HEK293 (cell line): Measurements from ENCODE around the gene CA11.

Source experiments
- CTCF ChIA-PET: fragments of 350-600 bp; formaldehyde crosslinking; extraction: SDS; loops from one replicate; lab custom pipeline; 2021; ENCODE audit warnings: antibody characterized with exemption; lab: Yijun Ruan, JAX
- POLR2A ChIA-PET: fragments of 300-600 bp; formaldehyde crosslinking; extraction: SDS; loops from one replicate; lab custom pipeline; 2020; ENCODE audit warnings: antibody characterized with exemption, inconsistent platforms; lab: Yijun Ruan, JAX
- H3K27ac ChIP-seq: fragments of 200-500 bp; sonication (Bioruptor generic); 2 replicates; pipeline ENCODE4 v1.5.1; 2014; ENCODE audit warnings: low read depth, low read length, control low read depth, inconsistent platforms; ENCODE audit errors: extremely low read depth
- H3K36me3 ChIP-seq, 2 experiments: fragments of 200-500 bp in 1 of 2; sonication (Bioruptor generic) in 1 of 2; 1 replicate in 1 of 2; 2 replicates in 1 of 2; pipeline ENCODE4 v1.5.1; 2014 to 2017; ENCODE audit warnings: inconsistent platforms in 2 of 2, low read length in 2 of 2; ENCODE audit not compliant: control insufficient read depth in 2 of 2, insufficient read depth in 1 of 2
- H3K4me1 ChIP-seq: fragments of 200-500 bp; sonication (Bioruptor generic); 2 replicates; pipeline ENCODE4 v1.5.1; 2014; ENCODE audit warnings: mild to moderate bottlenecking, low read length, inconsistent platforms; ENCODE audit not compliant: control insufficient read depth, insufficient read depth
- H3K4me3 ChIP-seq: 2 replicates; pipeline ENCODE4 v1.5.1; 2011; ENCODE audit warnings: low read depth, mild to moderate bottlenecking, control low read depth, low read length, moderate library complexity
- H3K9me3 ChIP-seq: fragments of 200-500 bp; sonication (Bioruptor generic); 2 replicates; pipeline ENCODE4 v1.5.1; 2014; ENCODE audit warnings: low read depth, low read length, inconsistent platforms; ENCODE audit not compliant: control insufficient read depth, insufficient read depth
- EGR2 ChIP-seq: fragments of 450-650 bp; formaldehyde crosslinking; IDR thresholded peaks from 2 replicates; pipeline ENCODE4 v1.5.1; 2016; ENCODE audit warnings: low read depth, missing biosample characterization, missing genetic modification characterization
- GLI2 ChIP-seq: fragments of 450-650 bp; formaldehyde crosslinking; IDR thresholded peaks from 2 replicates; pipeline ENCODE4; 2017; ENCODE audit warnings: missing biosample characterization, missing genetic modification characterization, low read depth, borderline replicate concordance
- KLF16 ChIP-seq: fragments of 450-650 bp; formaldehyde crosslinking; IDR thresholded peaks from 2 replicates; pipeline ENCODE4 v1.5.1; 2017; ENCODE audit warnings: missing biosample characterization, missing genetic modification characterization
- KLF8 ChIP-seq: fragments of 450-650 bp; formaldehyde crosslinking; IDR thresholded peaks from 2 replicates; pipeline ENCODE4 v1.5.1; 2016; ENCODE audit warnings: missing biosample characterization, missing genetic modification characterization
- TRIM28 ChIP-seq: IDR thresholded peaks from 2 replicates; pipeline ENCODE4 v1.6.1; 2011; ENCODE audit warnings: low read length, control low read depth, borderline replicate concordance
- ZBTB1 ChIP-seq: fragments of 450-650 bp; formaldehyde crosslinking; IDR thresholded peaks from 2 replicates; pipeline ENCODE4 v1.5.1; 2016; ENCODE audit warnings: missing biosample characterization, missing genetic modification characterization
- ZBTB17 ChIP-seq: fragments of 450-650 bp; formaldehyde crosslinking; IDR thresholded peaks from 2 replicates; pipeline ENCODE4 v1.5.1; 2016; ENCODE audit warnings: missing biosample characterization, missing genetic modification characterization
- ZFHX2 ChIP-seq: fragments of 450-650 bp; formaldehyde crosslinking; conservative IDR thresholded peaks from 2 replicates; pipeline ENCODE4 v1.5.1; 2016; ENCODE audit warnings: missing biosample characterization, missing genetic modification characterization
- ZNF121 ChIP-seq: fragments of 450-650 bp; formaldehyde crosslinking; IDR thresholded peaks from 2 replicates; pipeline ENCODE4 v1.5.1; 2016; ENCODE audit warnings: missing biosample characterization, missing genetic modification characterization
- ZNF146 ChIP-seq: fragments of 450-650 bp; formaldehyde crosslinking; IDR thresholded peaks from 2 replicates; pipeline ENCODE4 v1.5.1; 2016; ENCODE audit warnings: missing biosample characterization, missing genetic modification characterization
- ZNF202 ChIP-seq: fragments of 450-650 bp; formaldehyde crosslinking; IDR thresholded peaks from 2 replicates; pipeline ENCODE4 v1.5.1; 2016; ENCODE audit warnings: missing biosample characterization, missing genetic modification characterization, borderline replicate concordance
- ZNF350 ChIP-seq: fragments of 450-650 bp; formaldehyde crosslinking; IDR thresholded peaks from 2 replicates; pipeline ENCODE4 v1.5.0; 2017; ENCODE audit warnings: missing biosample characterization, mild to moderate bottlenecking, missing genetic modification characterization
- ZNF366 ChIP-seq: fragments of 450-650 bp; formaldehyde crosslinking; conservative IDR thresholded peaks from 2 replicates; pipeline ENCODE4 v1.5.1; 2016; ENCODE audit warnings: missing biosample characterization, missing genetic modification characterization
- ZNF398 ChIP-seq: fragments of 450-650 bp; formaldehyde crosslinking; IDR thresholded peaks from 2 replicates; pipeline ENCODE4 v1.5.1; 2017; ENCODE audit warnings: missing biosample characterization, missing genetic modification characterization
- ZNF514 ChIP-seq: fragments of 450-650 bp; formaldehyde crosslinking; IDR thresholded peaks from 2 replicates; pipeline ENCODE4 v1.5.1; 2016; ENCODE audit warnings: missing biosample characterization, missing genetic modification characterization
- ZNF624 ChIP-seq: fragments of 450-650 bp; formaldehyde crosslinking; IDR thresholded peaks from 2 replicates; pipeline ENCODE4 v1.5.1; 2017; ENCODE audit warnings: missing biosample characterization, missing genetic modification characterization
- ZNF785 ChIP-seq: fragments of 450-650 bp; formaldehyde crosslinking; IDR thresholded peaks from 2 replicates; pipeline ENCODE4 v1.5.1; 2016; ENCODE audit warnings: missing biosample characterization, missing genetic modification characterization
- TF ChIP-seq, protein P1 (sequence below): fragments of 450-650 bp; formaldehyde crosslinking; IDR thresholded peaks from 2 replicates; pipeline ENCODE4 v1.5.1; 2016; ENCODE audit warnings: missing biosample characterization, missing genetic modification characterization
- TF ChIP-seq, protein P2 (sequence below): fragments of 450-650 bp; formaldehyde crosslinking; IDR thresholded peaks from 2 replicates; pipeline ENCODE4; 2016; ENCODE audit warnings: missing biosample characterization, missing genetic modification characterization
- TF ChIP-seq, protein P3 (sequence below): fragments of 450-650 bp; formaldehyde crosslinking; IDR thresholded peaks from 2 replicates; pipeline ENCODE4 v1.5.0; 2017; ENCODE audit warnings: missing biosample characterization, missing genetic modification characterization, borderline replicate concordance

CA11 gene

DNA sequence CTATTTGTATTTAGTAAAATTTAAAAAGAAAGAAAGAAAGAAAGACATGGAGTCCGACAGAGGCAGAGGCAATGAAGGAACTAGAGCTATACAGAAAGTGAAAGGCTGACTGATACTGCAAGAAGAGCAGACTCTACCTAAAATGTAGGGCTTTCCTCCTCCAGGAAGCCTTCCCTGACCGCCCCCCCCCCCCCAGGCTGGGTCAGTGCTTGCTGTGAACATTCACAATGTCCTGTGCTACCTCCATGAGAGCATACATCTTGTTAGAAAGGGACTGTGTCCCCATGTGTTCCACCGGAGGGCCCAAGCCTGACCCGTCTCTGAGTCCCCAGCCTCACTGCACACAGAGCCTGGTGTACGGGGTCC lies 5.7 kb upstream of the CA11 start:
- CTCF ChIA-PET: interaction anchor here (1.0 to 1.8 kb wide), 2 partner anchors 23 to 136 kb away, joined by 6 to 7 read pairs; no protein-coding TSS in a partner anchor
- H3K4me3 ChIP-seq: no peak overlapping the region
- no peaks in the 10 kb centered on the region; a peak in 1 of 3 replicates for H3K36me3 ChIP-seq
- no peak overlapping the region for H3K27ac ChIP-seq
- no peaks in the 10 kb centered on the region for H3K9me3 ChIP-seq
- POLR2A ChIA-PET: no interaction called here
- TF ChIP-seq, protein P1, sequence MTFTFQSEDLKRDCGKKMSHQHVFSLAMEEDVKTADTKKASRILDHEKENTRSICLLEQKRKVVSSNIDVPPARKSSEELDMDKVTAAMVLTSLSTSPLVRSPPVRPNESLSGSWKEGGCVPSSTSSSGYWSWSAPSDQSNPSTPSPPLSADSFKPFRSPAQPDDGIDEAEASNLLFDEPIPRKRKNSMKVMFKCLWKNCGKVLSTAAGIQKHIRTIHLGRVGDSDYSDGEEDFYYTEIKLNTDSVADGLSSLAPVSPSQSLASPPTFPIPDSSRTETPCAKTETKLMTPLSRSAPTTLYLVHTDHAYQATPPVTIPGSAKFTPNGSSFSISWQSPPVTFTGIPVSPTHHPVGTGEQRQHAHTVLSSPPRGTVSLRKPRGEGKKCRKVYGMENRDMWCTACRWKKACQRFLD: no peak
- no peak for TF ChIP-seq ZBTB1 (tag by site-specific recombination)
- TF ChIP-seq, protein P2, sequence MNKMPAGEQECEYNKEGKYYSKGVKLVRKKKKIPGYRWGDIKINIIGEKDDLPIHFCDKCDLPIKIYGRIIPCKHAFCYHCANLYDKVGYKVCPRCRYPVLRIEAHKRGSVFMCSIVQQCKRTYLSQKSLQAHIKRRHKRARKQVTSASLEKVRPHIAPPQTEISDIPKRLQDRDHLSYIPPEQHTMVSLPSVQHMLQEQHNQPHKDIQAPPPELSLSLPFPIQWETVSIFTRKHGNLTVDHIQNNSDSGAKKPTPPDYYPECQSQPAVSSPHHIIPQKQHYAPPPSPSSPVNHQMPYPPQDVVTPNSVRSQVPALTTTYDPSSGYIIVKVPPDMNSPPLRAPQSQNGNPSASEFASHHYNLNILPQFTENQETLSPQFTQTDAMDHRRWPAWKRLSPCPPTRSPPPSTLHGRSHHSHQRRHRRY (tag by site-specific recombination): no peak
- TF ChIP-seq, all 188 proteins: peak for 0
- H3K4me1 ChIP-seq: peaks cover 6% of the 10 kb centered on the region

DNA sequence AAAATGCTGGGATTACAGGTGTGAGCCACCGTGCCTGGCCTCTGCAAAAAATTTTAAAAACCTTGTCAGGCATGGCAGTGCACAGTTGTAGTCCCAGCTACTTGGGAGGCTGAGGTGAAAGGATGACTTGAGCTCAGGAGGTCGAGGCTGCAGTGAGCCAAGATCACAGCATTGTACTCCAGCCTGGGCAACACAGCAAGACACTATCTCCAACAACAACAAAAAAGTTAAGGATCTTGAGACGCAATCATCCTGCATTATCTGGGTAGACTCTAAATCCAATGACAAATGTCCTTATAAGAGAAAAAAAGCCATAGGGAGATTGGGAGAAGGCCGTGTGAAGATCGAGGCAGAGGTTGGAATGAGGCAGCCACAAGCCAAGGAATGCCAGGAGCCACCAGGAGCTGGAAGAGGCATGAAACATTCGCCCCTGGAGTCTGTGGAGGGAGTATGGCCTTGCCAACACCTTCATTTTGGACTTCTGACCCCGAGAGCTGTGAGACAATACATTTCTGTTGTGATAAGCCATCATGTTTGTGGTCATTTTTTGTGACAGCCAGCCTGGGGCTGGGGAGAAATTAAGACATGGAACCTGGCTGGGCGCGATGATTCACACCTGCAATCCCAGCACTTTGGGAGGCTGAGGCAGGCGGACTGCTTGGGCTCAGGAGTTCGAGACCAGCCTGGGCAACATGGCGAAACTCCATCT lies 5.1 kb upstream of the CA11 start:
- ChIA-PET POLR2A (interaction anchor here (1.5 kb wide), 1 partner anchor 32 kb away, joined by 3 read pairs; the partner anchor contains the start of genes RPL18 and SPHK2), CTCF (interaction anchor here (0.6 to 1.8 kb wide), 5 partner anchors 23 to 549 kb away, joined by 3 to 7 read pairs (median 5); no protein-coding TSS in a partner anchor)
- Histone ChIP-seq H3K4me3 (no peak overlapping the region), H3K27ac (no peak overlapping the region), H3K9me3 (no peaks in the 10 kb centered on the region), H3K4me1 (peaks cover 6% of the 10 kb centered on the region), H3K36me3 (no peaks in the 10 kb centered on the region; a peak in 1 of 3 replicates)
- TF ChIP-seq ZNF121 (tag by site-specific recombination) (peak; percentile 79; the same call in 1 of the 2 replicates), GLI2 (tag by site-specific recombination) (no peak), ZNF785 (no peak)

GRCh38 chr19:48648134-48648533 lies 2.1 kb upstream of the CA11 start:
- Histone ChIP-seq H3K4me3 (no peak overlapping the region), H3K4me1 (peaks cover 9% of the 10 kb centered on the region), H3K27ac (no peak overlapping the region), H3K36me3 (no peaks in the 10 kb centered on the region), H3K9me3 (no peaks in the 10 kb centered on the region)
- peak; percentile 39; the same call in 1 of the 2 replicates for TF ChIP-seq ZNF366 (tag by site-specific recombination)
- TF ChIP-seq ZNF350: no peak
- POLR2A ChIA-PET: no interaction called here
- CTCF ChIA-PET: interaction anchor here (0.6 kb wide), 1 partner anchor 194 kb away, joined by 3 read pairs; no protein-coding TSS in a partner anchor

- ChIA-PET CTCF (interaction anchor here (0.5 to 2.4 kb wide), 10 partner anchors 9 to 196 kb away, joined by 3 to 30 read pairs (median 4); partner anchors contain the start of gene HSD17B14), POLR2A (interaction anchor here (0.5 to 3.9 kb wide), 12 partner anchors 8 to 329 kb away, joined by 3 to 39 read pairs (median 6); partner anchors contain the start of genes DBP, RPL18 and SPHK2)
- Histone ChIP-seq H3K36me3 (no peaks in the 10 kb centered on the region), H3K27ac (no peak overlapping the region), H3K4me1 (peaks cover 9% of the 10 kb centered on the region), H3K9me3 (no peaks in the 10 kb centered on the region), H3K4me3 (peak overlapping the region; percentile 44; the same call in 1 of the 2 replicates)
- TF ChIP-seq ZNF514 (tag by site-specific recombination) (no peak), TRIM28 (no peak), KLF16 (tag by site-specific recombination) (0 out of 2 replicates have a peak, but pooled peaks have one; percentile 79), ZNF398 (tag by site-specific recombination) (peak; percentile 93), ZFHX2 (peak; percentile 97), ZNF624 (tag by site-specific recombination) (no peak), ZNF202 (tag by site-specific recombination) (no peak), ZNF146 (tag by site-specific recombination) (0 out of 2 replicates have a peak, but pooled peaks have one; percentile 24), EGR2 (tag by site-specific recombination) (peak; percentile 94), ZBTB17 (tag by site-specific recombination) (no peak), KLF8 (tag by site-specific recombination) (peak; percentile 61; the same call in 1 of the 2 replicates)
- TF ChIP-seq, protein P3, sequence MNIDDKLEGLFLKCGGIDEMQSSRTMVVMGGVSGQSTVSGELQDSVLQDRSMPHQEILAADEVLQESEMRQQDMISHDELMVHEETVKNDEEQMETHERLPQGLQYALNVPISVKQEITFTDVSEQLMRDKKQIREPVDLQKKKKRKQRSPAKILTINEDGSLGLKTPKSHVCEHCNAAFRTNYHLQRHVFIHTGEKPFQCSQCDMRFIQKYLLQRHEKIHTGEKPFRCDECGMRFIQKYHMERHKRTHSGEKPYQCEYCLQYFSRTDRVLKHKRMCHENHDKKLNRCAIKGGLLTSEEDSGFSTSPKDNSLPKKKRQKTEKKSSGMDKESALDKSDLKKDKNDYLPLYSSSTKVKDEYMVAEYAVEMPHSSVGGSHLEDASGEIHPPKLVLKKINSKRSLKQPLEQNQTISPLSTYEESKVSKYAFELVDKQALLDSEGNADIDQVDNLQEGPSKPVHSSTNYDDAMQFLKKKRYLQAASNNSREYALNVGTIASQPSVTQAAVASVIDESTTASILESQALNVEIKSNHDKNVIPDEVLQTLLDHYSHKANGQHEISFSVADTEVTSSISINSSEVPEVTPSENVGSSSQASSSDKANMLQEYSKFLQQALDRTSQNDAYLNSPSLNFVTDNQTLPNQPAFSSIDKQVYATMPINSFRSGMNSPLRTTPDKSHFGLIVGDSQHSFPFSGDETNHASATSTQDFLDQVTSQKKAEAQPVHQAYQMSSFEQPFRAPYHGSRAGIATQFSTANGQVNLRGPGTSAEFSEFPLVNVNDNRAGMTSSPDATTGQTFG (tag by site-specific recombination): no peak
These were observed 782 bp upstream of the CA11 start for GRCh38 chr19:48646722-48647216.
